Kidney epithelial cell (primary cell): ENCODE measurements around the gene ANKS1A. TPM values are rescaled to one million over a fixed set of nuclear protein-coding genes. Genes with fewer than 3 reads are reported as not detected.

Source experiments
- DNase-seq: peaks from one replicate; pipeline ENCODE4 v3.0.0-alpha.2; 2010; ENCODE audit warnings: low read depth
- H3K27me3 ChIP-seq: 2 replicates; pipeline ENCODE4 v1.6.0; 2011; ENCODE audit warnings: low read length; ENCODE audit not compliant: control insufficient read depth, insufficient read depth
- H3K36me3 ChIP-seq: 2 replicates; pipeline ENCODE4 v1.5.1; 2011; ENCODE audit warnings: low read length; ENCODE audit not compliant: control insufficient read depth, insufficient read depth
- H3K4me3 ChIP-seq: 2 replicates; pipeline ENCODE4 v1.5.1; 2011; ENCODE audit warnings: low read depth, mild to moderate bottlenecking, control low read depth, low read length
- CTCF ChIP-seq: IDR thresholded peaks from 2 replicates; pipeline ENCODE4 v1.5.1; 2011; ENCODE audit warnings: mild to moderate bottlenecking, moderate library complexity, low read length, control low read depth, inconsistent platforms; ENCODE audit not compliant: insufficient read depth, poor library complexity, severe bottlenecking
- total RNA-seq: library from RNA; depleted of rRNA; stranded (reverse); fragments of >200 nt; gene quantifications from 2 replicates; pipeline ENCODE4 v1.2.3, GENCODE V29; 2015

The ANKS1A gene
- total RNA-seq, 1 donor from 2014 or later = 20.2 TPM

GRCh38 chr6:35063701-35064280 lies 174.7 kb downstream of the ANKS1A start:
- Histone ChIP-seq H3K36me3 (no peaks in the 10 kb centered on the region), H3K4me3 (no peak overlapping the region), H3K27me3 (no peaks in the 10 kb centered on the region)
- no peak for TF ChIP-seq CTCF
- DNase-seq = no peak

GRCh38 chr6:35064290-35064689 lies 175.2 kb downstream of the ANKS1A start:
- no peak overlapping the region for H3K4me3 ChIP-seq
- TF ChIP-seq CTCF = no peak
- H3K27me3 ChIP-seq = no peaks in the 10 kb centered on the region
- no peaks in the 10 kb centered on the region for H3K36me3 ChIP-seq
- no peak for DNase-seq

GRCh38 chr6:35064757-35065440 lies 175.8 kb downstream of the ANKS1A start:
- DNase-seq = no peak
- no peak for TF ChIP-seq CTCF
- no peaks in the 10 kb centered on the region for H3K27me3 ChIP-seq
- H3K4me3 ChIP-seq = no peak overlapping the region
- no peaks in the 10 kb centered on the region for H3K36me3 ChIP-seq

GRCh38 chr6:35065441-35065800 lies 176.4 kb downstream of the ANKS1A start:
- TF ChIP-seq CTCF = no peak
- Histone ChIP-seq H3K27me3 (no peaks in the 10 kb centered on the region), H3K4me3 (no peak overlapping the region), H3K36me3 (no peaks in the 10 kb centered on the region)
- DNase-seq = no peak

GRCh38 chr6:35065870-35066269 lies 176.8 kb downstream of the ANKS1A start:
- DNase-seq = no peak
- TF ChIP-seq CTCF = no peak
- no peaks in the 10 kb centered on the region for H3K36me3 ChIP-seq

GRCh38 chr6:35067234-35067633 lies 178.2 kb downstream of the ANKS1A start:
- DNase-seq = no peak
- no peaks in the 10 kb centered on the region for H3K27me3 ChIP-seq
- H3K4me3 ChIP-seq = no peak overlapping the region
- H3K36me3 ChIP-seq = no peaks in the 10 kb centered on the region
- no peak for TF ChIP-seq CTCF

More at GRCh38 chr6:35065870-35066269, 176.8 kb downstream of the ANKS1A start:
- Histone ChIP-seq H3K27me3 (no peaks in the 10 kb centered on the region), H3K4me3 (no peak overlapping the region)
